Kidney epithelial cell (primary cell): ENCODE measurements around the gene IL1RL2. TPM values are rescaled to one million over a fixed set of nuclear protein-coding genes. Genes with fewer than 3 reads are reported as not detected.

Source experiments
- DNase-seq: peaks from one replicate; pipeline ENCODE4 v3.0.0-alpha.2; 2010; ENCODE audit warnings: low read depth
- H3K27me3 ChIP-seq: 2 replicates; pipeline ENCODE4 v1.6.0; 2011; ENCODE audit warnings: low read length; ENCODE audit not compliant: control insufficient read depth, insufficient read depth
- H3K36me3 ChIP-seq: 2 replicates; pipeline ENCODE4 v1.5.1; 2011; ENCODE audit warnings: low read length; ENCODE audit not compliant: control insufficient read depth, insufficient read depth
- H3K4me3 ChIP-seq: 2 replicates; pipeline ENCODE4 v1.5.1; 2011; ENCODE audit warnings: low read depth, mild to moderate bottlenecking, control low read depth, low read length
- total RNA-seq: library from RNA; depleted of rRNA; stranded (reverse); fragments of >200 nt; gene quantifications from 2 replicates; pipeline ENCODE4 v1.2.3, GENCODE V29; 2015
- TF ChIP-seq, protein P1 (sequence below): IDR thresholded peaks from 2 replicates; pipeline ENCODE4 v1.5.1; 2011; ENCODE audit warnings: mild to moderate bottlenecking, moderate library complexity, low read length, control low read depth, inconsistent platforms; ENCODE audit not compliant: insufficient read depth, poor library complexity, severe bottlenecking

IL1RL2 gene
- total RNA-seq, 1 donor from 2014 or later, result 2.1 TPM

DNA sequence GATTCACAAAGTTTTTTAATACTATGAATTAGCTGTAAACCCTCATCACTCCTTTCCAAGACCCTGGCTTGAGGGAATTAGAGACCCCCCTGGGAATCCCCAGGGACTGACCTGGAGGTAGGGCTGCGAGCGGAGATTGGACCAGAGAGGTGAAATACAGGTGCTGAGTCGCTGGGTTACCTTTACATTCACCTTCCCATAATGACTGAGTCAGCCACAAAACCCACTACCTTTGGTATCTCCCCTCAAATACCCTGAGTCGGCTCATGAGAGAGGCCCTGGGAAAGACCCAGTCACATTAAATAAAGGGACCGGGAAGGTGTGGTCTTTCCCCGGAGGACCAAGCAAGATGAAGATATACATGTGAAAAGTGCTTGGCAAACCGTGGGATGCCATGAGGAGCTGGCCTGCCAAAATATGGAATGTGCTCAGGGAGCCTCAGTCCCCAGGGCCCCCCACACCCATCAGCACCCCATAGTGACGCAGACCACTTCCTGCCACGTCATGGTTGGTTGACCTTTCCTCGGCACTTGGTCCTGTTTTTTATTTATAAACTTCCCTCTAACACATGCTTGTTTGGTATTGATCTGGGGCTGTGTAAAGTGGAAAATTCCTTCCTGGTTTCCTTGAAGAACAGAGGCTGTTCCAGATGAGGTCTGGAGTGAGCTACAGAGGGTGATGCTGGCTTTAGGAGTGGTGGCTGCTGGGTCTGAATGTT is 51.4 kb downstream of the IL1RL2 start:
- TF ChIP-seq, protein P1, sequence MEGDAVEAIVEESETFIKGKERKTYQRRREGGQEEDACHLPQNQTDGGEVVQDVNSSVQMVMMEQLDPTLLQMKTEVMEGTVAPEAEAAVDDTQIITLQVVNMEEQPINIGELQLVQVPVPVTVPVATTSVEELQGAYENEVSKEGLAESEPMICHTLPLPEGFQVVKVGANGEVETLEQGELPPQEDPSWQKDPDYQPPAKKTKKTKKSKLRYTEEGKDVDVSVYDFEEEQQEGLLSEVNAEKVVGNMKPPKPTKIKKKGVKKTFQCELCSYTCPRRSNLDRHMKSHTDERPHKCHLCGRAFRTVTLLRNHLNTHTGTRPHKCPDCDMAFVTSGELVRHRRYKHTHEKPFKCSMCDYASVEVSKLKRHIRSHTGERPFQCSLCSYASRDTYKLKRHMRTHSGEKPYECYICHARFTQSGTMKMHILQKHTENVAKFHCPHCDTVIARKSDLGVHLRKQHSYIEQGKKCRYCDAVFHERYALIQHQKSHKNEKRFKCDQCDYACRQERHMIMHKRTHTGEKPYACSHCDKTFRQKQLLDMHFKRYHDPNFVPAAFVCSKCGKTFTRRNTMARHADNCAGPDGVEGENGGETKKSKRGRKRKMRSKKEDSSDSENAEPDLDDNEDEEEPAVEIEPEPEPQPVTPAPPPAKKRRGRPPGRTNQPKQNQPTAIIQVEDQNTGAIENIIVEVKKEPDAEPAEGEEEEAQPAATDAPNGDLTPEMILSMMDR, result no peak
- no peak overlapping the region for H3K4me3 ChIP-seq
- DNase-seq, result no peak
- no peaks in the 10 kb centered on the region for H3K27me3 ChIP-seq
- H3K36me3 ChIP-seq, result no peaks in the 10 kb centered on the region

DNA sequence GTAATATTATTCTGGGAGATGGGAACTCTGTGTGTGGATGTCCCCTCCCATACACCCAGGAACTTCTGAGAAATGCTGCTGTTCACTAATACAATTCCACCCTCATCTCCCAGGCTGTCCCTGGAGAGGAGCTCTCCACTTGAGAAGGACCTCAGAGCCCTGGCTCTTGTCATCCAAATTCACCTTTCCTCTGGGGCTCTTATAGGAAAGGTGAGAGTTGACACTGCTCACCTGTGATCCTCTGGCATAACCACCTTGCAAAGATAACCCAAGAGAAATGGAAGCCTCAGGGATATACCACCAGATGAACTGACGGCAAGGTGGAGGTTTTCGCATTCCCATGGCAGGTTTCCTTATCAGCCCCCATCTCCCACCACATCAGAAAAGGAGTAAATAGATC is 52.0 kb downstream of the IL1RL2 start:
- no peak for DNase-seq
- Histone ChIP-seq H3K36me3 (no peaks in the 10 kb centered on the region), H3K27me3 (no peaks in the 10 kb centered on the region), H3K4me3 (no peak overlapping the region)
- TF ChIP-seq, protein P1, result no peak

DNA sequence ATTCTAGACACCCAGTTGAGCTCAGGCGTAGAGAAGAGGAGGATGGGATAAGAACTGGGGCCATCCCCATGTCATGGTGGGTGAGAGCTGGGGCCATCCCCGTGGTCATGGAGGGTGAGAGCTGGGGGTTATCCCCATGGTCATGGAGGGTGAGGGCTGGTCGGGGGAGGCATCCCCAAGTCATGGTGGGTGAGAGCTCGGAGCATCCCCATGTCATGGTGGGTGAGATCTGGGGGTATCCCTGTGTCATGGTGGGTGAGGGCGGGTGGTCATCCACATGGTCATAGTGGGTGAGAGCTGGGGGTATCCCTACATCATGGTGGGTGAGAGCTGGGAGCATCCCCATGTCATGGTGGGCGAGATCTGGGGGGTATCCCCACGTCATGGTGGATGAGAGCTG is 52.5 kb downstream of the IL1RL2 start:
- Histone ChIP-seq H3K36me3 (no peaks in the 10 kb centered on the region), H3K4me3 (no peak overlapping the region), H3K27me3 (no peaks in the 10 kb centered on the region)
- no peak for DNase-seq
- TF ChIP-seq, protein P1, result no peak

DNA sequence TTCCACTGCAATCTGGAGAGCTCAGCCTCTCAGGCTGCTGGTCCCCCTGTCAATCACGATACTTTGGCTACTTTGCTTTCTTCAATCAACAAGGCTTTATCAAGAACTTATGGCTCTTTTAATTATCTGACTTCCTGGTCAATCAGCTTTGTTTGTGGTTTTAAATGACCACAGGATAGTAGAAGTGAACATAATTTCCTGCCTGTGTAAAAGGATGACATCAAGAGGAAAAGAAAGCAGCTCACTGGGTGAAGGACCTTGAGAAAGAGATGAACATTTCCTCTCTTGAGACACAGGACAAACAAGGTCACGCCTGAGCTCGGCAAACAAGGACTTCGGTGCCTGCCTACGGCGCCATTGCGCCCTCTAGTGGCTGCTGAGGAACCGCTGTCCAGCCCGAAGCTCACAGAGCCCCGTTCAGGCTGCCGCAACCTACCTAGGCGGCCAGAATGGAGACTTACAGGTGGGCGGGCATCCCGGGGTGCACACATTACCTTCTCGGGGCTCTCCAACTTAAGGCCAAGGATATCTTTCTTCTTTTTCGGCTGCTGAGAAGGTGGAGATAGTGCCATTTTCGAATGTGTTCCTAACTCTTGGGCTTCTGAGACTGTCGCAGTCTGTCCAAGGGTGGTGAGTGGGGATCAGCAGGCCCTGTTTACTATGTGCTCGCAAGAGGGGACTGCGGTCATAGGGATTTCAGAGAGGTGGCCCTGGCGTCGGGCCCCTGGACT is 54.0 kb downstream of the IL1RL2 start:
- Histone ChIP-seq H3K27me3 (no peaks in the 10 kb centered on the region), H3K36me3 (no peaks in the 10 kb centered on the region), H3K4me3 (no peak overlapping the region)
- TF ChIP-seq, protein P1, result peak; percentile 96
- DNase-seq, result peak; percentile 83

DNA sequence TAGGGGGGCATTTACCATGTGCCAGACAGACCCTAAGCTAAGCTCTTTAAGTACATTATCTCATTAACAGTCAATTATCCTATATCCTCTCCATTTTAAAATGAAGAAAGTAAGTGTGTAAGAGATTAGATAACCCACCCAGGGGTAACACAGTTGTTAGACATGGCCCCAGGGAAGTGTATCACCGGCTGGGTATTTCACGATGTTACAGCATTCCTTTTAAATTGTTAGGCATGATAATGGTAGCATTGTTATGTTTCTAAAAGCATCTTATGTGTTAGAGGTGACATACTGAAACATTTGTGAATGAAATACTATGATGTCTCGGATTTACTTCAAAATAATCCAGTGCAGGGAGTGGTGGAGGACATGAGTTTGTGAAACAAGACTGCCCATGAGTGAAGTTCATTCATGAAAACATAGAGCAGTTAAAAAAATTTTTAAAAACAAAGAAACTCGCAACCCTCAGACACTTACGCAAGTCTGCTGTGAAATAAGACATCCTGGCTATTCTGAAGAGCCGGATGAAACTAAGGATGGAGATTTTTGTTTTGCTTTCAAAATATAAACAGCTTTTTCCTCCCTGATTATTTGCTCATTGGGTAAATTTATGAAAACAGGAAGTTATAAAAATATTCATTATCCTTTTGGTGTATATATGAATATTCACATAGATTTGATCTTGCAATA is 54.9 kb downstream of the IL1RL2 start:
- Histone ChIP-seq H3K4me3 (no peak overlapping the region), H3K27me3 (no peaks in the 10 kb centered on the region), H3K36me3 (no peaks in the 10 kb centered on the region)
- DNase-seq, result no peak
- TF ChIP-seq, protein P1, result no peak
